Measurements from ENCODE around the gene XPO4. TPM values are rescaled to one million over a fixed set of nuclear protein-coding genes. Genes with fewer than 3 reads are reported as not detected.

Gene XPO4
- total RNA-seq, 1 experiment from 2014 or later: 36.3 TPM

- H3K79me2 ChIP-seq (ENCODE audit: low read length): no peaks in the 10 kb centered on the region
- no peaks in the 10 kb centered on the region for H3K27me3 ChIP-seq (ENCODE audit: low read length)
- no peaks in the 10 kb centered on the region for H3K4me1 ChIP-seq (ENCODE audit: low read length)
- peaks cover 27% of the 10 kb centered on the region for H3K36me3 ChIP-seq (ENCODE audit: insufficient read depth, low read length)
- H2AFZ ChIP-seq (ENCODE audit: low read length): no peak overlapping the region
- H3K9me3 ChIP-seq (ENCODE audit: low read length): no peaks in the 10 kb centered on the region
- DNase-seq: no peak
- H3K4me3 ChIP-seq (ENCODE audit: low read length): no peak overlapping the region
- no peaks in the 10 kb centered on the region for H4K20me1 ChIP-seq (ENCODE audit: insufficient read depth, low read depth, low read length)
- no peaks in the 10 kb centered on the region for H3K9me2 ChIP-seq (replicated peaks; ENCODE audit: insufficient read depth, low read length)
- no peak overlapping the region for H3K4me2 ChIP-seq (ENCODE audit: low read depth, low read length, poor library complexity, severe bottlenecking)
- H3K27ac ChIP-seq (ENCODE audit: low read length): no peak overlapping the region
- no peak overlapping the region for H3K9ac ChIP-seq (ENCODE audit: low read length)
Measured at GRCh38 chr13:20787180-20787579, 115.4 kb downstream of the XPO4 start.

GRCh38 chr13:20782116-20782708 is 120.3 kb downstream of the XPO4 start:
- Histone ChIP-seq H3K36me3 (ENCODE audit: insufficient read depth, low read length) (peaks cover 23% of the 10 kb centered on the region), H3K9ac (ENCODE audit: low read length) (no peak overlapping the region), H3K4me1 (ENCODE audit: low read length) (peaks cover 7% of the 10 kb centered on the region), H4K20me1 (ENCODE audit: insufficient read depth, low read depth, low read length) (no peaks in the 10 kb centered on the region), H3K9me3 (ENCODE audit: low read length) (no peaks in the 10 kb centered on the region), H3K9me2 (replicated peaks; ENCODE audit: insufficient read depth, low read length) (no peaks in the 10 kb centered on the region), H2AFZ (ENCODE audit: low read length) (no peak overlapping the region), H3K79me2 (ENCODE audit: low read length) (peaks cover 15% of the 10 kb centered on the region), H3K27me3 (ENCODE audit: low read length) (no peaks in the 10 kb centered on the region), H3K4me3 (ENCODE audit: low read length) (no peak overlapping the region), H3K27ac (ENCODE audit: low read length) (no peak overlapping the region), H3K4me2 (ENCODE audit: low read depth, low read length, poor library complexity, severe bottlenecking) (no peak overlapping the region)
- DNase-seq: no peak

DNA sequence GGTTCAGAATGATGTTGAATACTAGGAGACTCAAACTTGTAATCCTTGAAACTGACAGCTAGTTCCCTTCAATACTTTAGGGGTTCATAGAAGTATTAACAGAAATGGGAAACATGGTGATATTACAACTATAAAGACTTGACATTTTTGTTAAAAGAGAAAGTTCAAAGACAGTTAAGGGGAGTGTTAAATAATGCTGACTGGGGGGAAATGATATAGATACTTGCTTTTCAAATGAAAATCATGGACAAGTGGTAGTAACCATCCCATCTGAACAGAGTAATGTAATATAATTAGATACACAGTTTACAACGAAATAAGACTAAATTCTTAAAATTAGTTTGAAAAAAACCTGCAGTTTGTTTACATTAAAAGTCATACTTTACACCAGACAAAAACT is 122.2 kb downstream of the XPO4 start:
- Histone ChIP-seq H3K9me3 (ENCODE audit: low read length) (no peaks in the 10 kb centered on the region), H3K27me3 (ENCODE audit: low read length) (no peaks in the 10 kb centered on the region), H3K9ac (ENCODE audit: low read length) (no peak overlapping the region), H2AFZ (ENCODE audit: low read length) (no peak overlapping the region), H3K4me2 (ENCODE audit: low read depth, low read length, poor library complexity, severe bottlenecking) (no peak overlapping the region), H4K20me1 (ENCODE audit: insufficient read depth, low read depth, low read length) (no peaks in the 10 kb centered on the region), H3K79me2 (ENCODE audit: low read length) (peaks cover 15% of the 10 kb centered on the region), H3K4me3 (ENCODE audit: low read length) (no peak overlapping the region), H3K36me3 (ENCODE audit: insufficient read depth, low read length) (peaks cover 20% of the 10 kb centered on the region), H3K4me1 (ENCODE audit: low read length) (peaks cover 7% of the 10 kb centered on the region), H3K9me2 (replicated peaks; ENCODE audit: insufficient read depth, low read length) (no peaks in the 10 kb centered on the region), H3K27ac (ENCODE audit: low read length) (no peak overlapping the region)
- DNase-seq: no peak

- no peak overlapping the region for H2AFZ ChIP-seq (ENCODE audit: low read length)
- H3K4me1 ChIP-seq (ENCODE audit: low read length): peaks cover 7% of the 10 kb centered on the region
- H3K27me3 ChIP-seq (ENCODE audit: low read length): no peaks in the 10 kb centered on the region
- H3K4me3 ChIP-seq (ENCODE audit: low read length): no peak overlapping the region
- H4K20me1 ChIP-seq (ENCODE audit: insufficient read depth, low read depth, low read length): no peaks in the 10 kb centered on the region
- no peaks in the 10 kb centered on the region for H3K9me3 ChIP-seq (ENCODE audit: low read length)
- DNase-seq: no peak
- H3K9ac ChIP-seq (ENCODE audit: low read length): no peak overlapping the region
- H3K79me2 ChIP-seq (ENCODE audit: low read length): peaks cover 15% of the 10 kb centered on the region
- no peaks in the 10 kb centered on the region for H3K9me2 ChIP-seq (replicated peaks; ENCODE audit: insufficient read depth, low read length)
- H3K36me3 ChIP-seq (ENCODE audit: insufficient read depth, low read length): peaks cover 20% of the 10 kb centered on the region
- no peak overlapping the region for H3K27ac ChIP-seq (ENCODE audit: low read length)
- H3K4me2 ChIP-seq (ENCODE audit: low read depth, low read length, poor library complexity, severe bottlenecking): no peak overlapping the region
Measured at GRCh38 chr13:20779405-20779804, 123.1 kb downstream of the XPO4 start.

GRCh38 chr13:20778311-20778710 is 124.2 kb downstream of the XPO4 start:
- H3K36me3 ChIP-seq (ENCODE audit: insufficient read depth, low read length): peaks cover 20% of the 10 kb centered on the region
- no peaks in the 10 kb centered on the region for H3K9me3 ChIP-seq (ENCODE audit: low read length)
- no peak overlapping the region for H2AFZ ChIP-seq (ENCODE audit: low read length)
- no peaks in the 10 kb centered on the region for H3K27me3 ChIP-seq (ENCODE audit: low read length)
- H3K4me2 ChIP-seq (ENCODE audit: low read depth, low read length, poor library complexity, severe bottlenecking): no peak overlapping the region
- H3K9ac ChIP-seq (ENCODE audit: low read length): no peak overlapping the region
- no peak overlapping the region for H3K27ac ChIP-seq (ENCODE audit: low read length)
- no peak for DNase-seq
- H3K79me2 ChIP-seq (ENCODE audit: low read length): peaks cover 17% of the 10 kb centered on the region
- no peak overlapping the region for H3K4me3 ChIP-seq (ENCODE audit: low read length)
- peaks cover 16% of the 10 kb centered on the region for H3K4me1 ChIP-seq (ENCODE audit: low read length)
- no peaks in the 10 kb centered on the region for H3K9me2 ChIP-seq (replicated peaks; ENCODE audit: insufficient read depth, low read length)
- no peaks in the 10 kb centered on the region for H4K20me1 ChIP-seq (ENCODE audit: insufficient read depth, low read depth, low read length)

GRCh38 chr13:20776751-20777150 is 125.8 kb downstream of the XPO4 start:
- peaks cover 24% of the 10 kb centered on the region for H3K36me3 ChIP-seq (ENCODE audit: insufficient read depth, low read length)
- DNase-seq: no peak
- H3K4me2 ChIP-seq (ENCODE audit: low read depth, low read length, poor library complexity, severe bottlenecking): no peak overlapping the region
- H3K79me2 ChIP-seq (ENCODE audit: low read length): peaks cover 29% of the 10 kb centered on the region
- no peaks in the 10 kb centered on the region for H3K27me3 ChIP-seq (ENCODE audit: low read length)
- peaks cover 26% of the 10 kb centered on the region for H3K4me1 ChIP-seq (ENCODE audit: low read length)
- no peaks in the 10 kb centered on the region for H3K9me2 ChIP-seq (replicated peaks; ENCODE audit: insufficient read depth, low read length)
- H3K27ac ChIP-seq (ENCODE audit: low read length): no peak overlapping the region
- H4K20me1 ChIP-seq (ENCODE audit: insufficient read depth, low read depth, low read length): no peaks in the 10 kb centered on the region
- H3K9ac ChIP-seq (ENCODE audit: low read length): no peak overlapping the region
- H2AFZ ChIP-seq (ENCODE audit: low read length): no peak overlapping the region
- no peaks in the 10 kb centered on the region for H3K9me3 ChIP-seq (ENCODE audit: low read length)
- H3K4me3 ChIP-seq (ENCODE audit: low read length): no peak overlapping the region

DNA sequence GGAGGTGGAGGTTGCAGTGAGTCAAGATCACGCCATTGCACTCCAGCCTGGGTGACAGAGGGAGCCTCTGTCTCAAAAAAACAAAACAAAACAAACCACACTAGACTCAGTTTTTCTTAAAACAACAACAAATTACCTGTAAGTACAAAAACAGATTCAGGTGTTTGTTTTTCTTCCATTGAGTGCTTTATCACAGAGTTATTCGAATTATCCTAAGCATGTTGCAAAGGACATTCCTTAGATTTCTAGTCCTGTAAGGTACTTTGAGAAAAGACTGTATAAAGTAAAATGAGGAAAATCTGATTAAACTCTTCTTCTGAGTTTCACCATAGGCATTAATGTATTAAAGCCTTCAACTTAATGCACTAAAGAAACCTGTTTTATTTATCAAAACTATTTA is 126.6 kb downstream of the XPO4 start:
- Histone ChIP-seq H3K27ac (ENCODE audit: low read length) (no peak overlapping the region), H3K4me3 (ENCODE audit: low read length) (no peak overlapping the region), H3K36me3 (ENCODE audit: insufficient read depth, low read length) (peaks cover 24% of the 10 kb centered on the region), H3K9me3 (ENCODE audit: low read length) (peaks cover 6% of the 10 kb centered on the region), H3K4me2 (ENCODE audit: low read depth, low read length, poor library complexity, severe bottlenecking) (no peak overlapping the region), H3K4me1 (ENCODE audit: low read length) (peaks cover 26% of the 10 kb centered on the region), H4K20me1 (ENCODE audit: insufficient read depth, low read depth, low read length) (no peaks in the 10 kb centered on the region), H3K9me2 (replicated peaks; ENCODE audit: insufficient read depth, low read length) (no peaks in the 10 kb centered on the region), H2AFZ (ENCODE audit: low read length) (no peak overlapping the region), H3K79me2 (ENCODE audit: low read length) (peaks cover 27% of the 10 kb centered on the region), H3K27me3 (ENCODE audit: low read length) (no peaks in the 10 kb centered on the region), H3K9ac (ENCODE audit: low read length) (no peak overlapping the region)
- DNase-seq: no peak

DNA sequence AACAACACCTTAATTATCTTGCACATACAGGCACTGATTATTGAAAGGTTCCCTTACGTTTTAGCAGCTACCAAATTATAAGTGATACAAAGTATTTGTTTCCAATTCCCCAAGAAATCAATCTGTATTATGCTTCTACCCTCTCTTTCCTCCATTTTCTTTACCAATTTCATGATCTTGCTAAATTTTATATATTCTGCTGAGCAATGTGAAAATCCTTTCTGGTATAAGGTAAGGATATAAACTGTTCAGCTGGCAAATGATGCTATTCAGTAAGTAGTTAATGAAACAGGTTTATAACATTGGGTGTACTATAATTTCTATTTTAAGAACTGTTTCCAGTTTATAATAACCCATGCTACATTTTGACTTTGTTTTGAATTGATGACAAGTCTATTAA is 127.8 kb downstream of the XPO4 start:
- H3K79me2 ChIP-seq (ENCODE audit: low read length): peaks cover 23% of the 10 kb centered on the region
- peaks cover 27% of the 10 kb centered on the region for H3K36me3 ChIP-seq (ENCODE audit: insufficient read depth, low read length)
- H3K9me3 ChIP-seq (ENCODE audit: low read length): peaks cover 13% of the 10 kb centered on the region
- peak overlapping the region; percentile 4; the same call in 1 of the 2 replicates for H3K27ac ChIP-seq (ENCODE audit: low read length)
- H3K9ac ChIP-seq (ENCODE audit: low read length): no peak overlapping the region
- H2AFZ ChIP-seq (ENCODE audit: low read length): no peak overlapping the region
- H3K4me1 ChIP-seq (ENCODE audit: low read length): peaks cover 26% of the 10 kb centered on the region
- no peak overlapping the region for H3K4me3 ChIP-seq (ENCODE audit: low read length)
- H3K4me2 ChIP-seq (ENCODE audit: low read depth, low read length, poor library complexity, severe bottlenecking): no peak overlapping the region
- H3K27me3 ChIP-seq (ENCODE audit: low read length): no peaks in the 10 kb centered on the region
- H3K9me2 ChIP-seq (replicated peaks; ENCODE audit: insufficient read depth, low read length): no peaks in the 10 kb centered on the region
- H4K20me1 ChIP-seq (ENCODE audit: insufficient read depth, low read depth, low read length): no peaks in the 10 kb centered on the region
- no peak for DNase-seq

Measured in Karpas-422 (cell line).